ENCODE measurements around the gene ENTREP3. TPM values are rescaled to one million over a fixed set of nuclear protein-coding genes. Genes with fewer than 3 reads are reported as not detected.

The ENTREP3 gene
- total RNA-seq, 1 donor from 2014 or later: 20.5 TPM

GRCh38 chr1:155205969-155206593 is 49.2 kb downstream of the ENTREP3 start:
- intact Hi-C loops (cut with micrococcal nuclease): loop anchor here (1.0 kb wide), 3 partner anchors 12 to 117 kb away; a partner anchor contains a TSS

- intact Hi-C loops (cut with micrococcal nuclease): no loop called here
Measured at GRCh38 chr1:155205035-155205434, 50.2 kb downstream of the ENTREP3 start.

GRCh38 chr1:155202731-155203515 is 52.4 kb downstream of the ENTREP3 start:
- intact Hi-C loops (cut with micrococcal nuclease): no loop called here

GRCh38 chr1:155202198-155202597 is 53.1 kb downstream of the ENTREP3 start:
- intact Hi-C loops (cut with micrococcal nuclease): no loop called here

- intact Hi-C loops (cut with micrococcal nuclease): no loop called here
Measured at GRCh38 chr1:155200920-155201319, 54.4 kb downstream of the ENTREP3 start.

GRCh38 chr1:155199792-155200191 is 55.5 kb downstream of the ENTREP3 start:
- intact Hi-C loops (cut with micrococcal nuclease): no loop called here

GRCh38 chr1:155198547-155198906 is 56.8 kb downstream of the ENTREP3 start:
- intact Hi-C loops (cut with micrococcal nuclease): no loop called here

GRCh38 chr1:155197901-155198546 is 57.3 kb downstream of the ENTREP3 start:
- intact Hi-C loops (cut with micrococcal nuclease): no loop called here

Other genes with a start within 250 kb of the ENTREP3 start
- 0.15 and 0.29 TPM in 2 replicates for gene DCST2, start 221.7 kb downstream of the ENTREP3 start, total RNA-seq
- gene DCST1, start 221.7 kb downstream of the ENTREP3 start, total RNA-seq: not detected in 2 replicates
- gene ADAM15, start 204.2 kb downstream of the ENTREP3 start, total RNA-seq: 51.6 and 53.2 TPM in 2 replicates
- 5.9 and 6.6 TPM in 2 replicates for gene EFNA4, start 191.7 kb downstream of the ENTREP3 start, total RNA-seq
- 0.90 and 2.3 TPM in 2 replicates for gene EFNA3, start 176.6 kb downstream of the ENTREP3 start, total RNA-seq
- not detected in 2 replicates for gene EFNA1, start 127.6 kb downstream of the ENTREP3 start, total RNA-seq
- 27.9 and 32.5 TPM in 2 replicates for gene SLC50A1, start 119.6 kb downstream of the ENTREP3 start, total RNA-seq
- 35.7 and 38.4 TPM in 2 replicates for gene DPM3, start 115.0 kb downstream of the ENTREP3 start, total RNA-seq
- gene KRTCAP2, start 82.2 kb downstream of the ENTREP3 start, total RNA-seq: 224 and 225 TPM in 2 replicates
- gene TRIM46, start 81.6 kb downstream of the ENTREP3 start, total RNA-seq: 19.8 and 20.1 TPM in 2 replicates
- gene THBS3, start 47.6 kb downstream of the ENTREP3 start, total RNA-seq: 19.7 and 20.6 TPM in 2 replicates
- gene MTX1, start 46.8 kb downstream of the ENTREP3 start, total RNA-seq: 40.2 and 43.5 TPM in 2 replicates
- gene SCAMP3, start 6.9 kb upstream of the ENTREP3 start, total RNA-seq: 152 and 165 TPM in 2 replicates
- gene CLK2, start 18.0 kb upstream of the ENTREP3 start, total RNA-seq: 88.4 and 91.1 TPM in 2 replicates
- 2.3 and 2.5 TPM in 2 replicates for gene HCN3, start 22.0 kb upstream of the ENTREP3 start, total RNA-seq
- gene PKLR, start 46.0 kb upstream of the ENTREP3 start, total RNA-seq: not detected in 2 replicates
- 194 and 195 TPM in 2 replicates for gene FDPS, start 53.4 kb upstream of the ENTREP3 start, total RNA-seq
- gene RUSC1, start 65.4 kb upstream of the ENTREP3 start, total RNA-seq: 23.9 and 26.3 TPM in 2 replicates